ENCODE data around the gene GPRIN1.

The GPRIN1 gene

GRCh38 chr5:176643491-176644219, 33.7 kb upstream of the GPRIN1 start:
- DNase-seq (ENCODE audit: low spot score), result no peak

GRCh38 chr5:176642675-176643490, 32.9 kb upstream of the GPRIN1 start:
- no peak for DNase-seq (ENCODE audit: low spot score)

GRCh38 chr5:176640616-176641015, 30.7 kb upstream of the GPRIN1 start:
- no peak for DNase-seq (ENCODE audit: low spot score)

- DNase-seq (ENCODE audit: low spot score), result no peak
These were observed 30.0 kb upstream of the GPRIN1 start for GRCh38 chr5:176639981-176640380.

GRCh38 chr5:176639208-176639607, 29.3 kb upstream of the GPRIN1 start:
- no peak for DNase-seq (ENCODE audit: low spot score)

- no peak for DNase-seq (ENCODE audit: low spot score)
These were observed 28.5 kb upstream of the GPRIN1 start for GRCh38 chr5:176638437-176638836.

GRCh38 chr5:176637556-176637955, 27.6 kb upstream of the GPRIN1 start:
- no peak for DNase-seq (ENCODE audit: low spot score)

- DNase-seq (ENCODE audit: low spot score), result no peak
These were observed 26.5 kb upstream of the GPRIN1 start for GRCh38 chr5:176636426-176636825.

- no peak for DNase-seq (ENCODE audit: low spot score)
These were observed 23.6 kb upstream of the GPRIN1 start for GRCh38 chr5:176633598-176633997.

- DNase-seq (ENCODE audit: low spot score), result no peak
These were observed 22.8 kb upstream of the GPRIN1 start for GRCh38 chr5:176632745-176633144.

GRCh38 chr5:176631383-176632200, 21.6 kb upstream of the GPRIN1 start:
- no peak for DNase-seq (ENCODE audit: low spot score)

- DNase-seq (ENCODE audit: low spot score), result no peak
These were observed 20.8 kb upstream of the GPRIN1 start for GRCh38 chr5:176630681-176631222.

GRCh38 chr5:176629853-176630680, 20.1 kb upstream of the GPRIN1 start, which contains the start of the genes EIF4E1B and SNCB:
Gene EIF4E1B (plus strand): TSS chr5:176630675. CDS start chr5:176642788, 12,113 bp downstream.
Gene SNCB (minus strand): TSS chr5:176630534. CDS start chr5:176629654, 880 bp downstream.
- DNase-seq (ENCODE audit: low spot score), result no peak

GRCh38 chr5:176629317-176629852, 19.4 kb upstream of the GPRIN1 start:
- DNase-seq (ENCODE audit: low spot score), result no peak

GRCh38 chr5:176628406-176629228, 18.7 kb upstream of the GPRIN1 start:
- DNase-seq (ENCODE audit: low spot score), result no peak

GRCh38 chr5:176627582-176627981, 17.6 kb upstream of the GPRIN1 start:
- no peak for DNase-seq (ENCODE audit: low spot score)

GRCh38 chr5:176626876-176627236, 16.9 kb upstream of the GPRIN1 start:
- no peak for DNase-seq (ENCODE audit: low spot score)

- no peak for DNase-seq (ENCODE audit: low spot score)
These were observed 16.3 kb upstream of the GPRIN1 start for GRCh38 chr5:176625966-176626875.

GRCh38 chr5:176625512-176625911, 15.6 kb upstream of the GPRIN1 start:
- no peak for DNase-seq (ENCODE audit: low spot score)

Data from COLO829 (cell line).